ENCODE measurements around the gene TBC1D17.

The TBC1D17 gene

DNA sequence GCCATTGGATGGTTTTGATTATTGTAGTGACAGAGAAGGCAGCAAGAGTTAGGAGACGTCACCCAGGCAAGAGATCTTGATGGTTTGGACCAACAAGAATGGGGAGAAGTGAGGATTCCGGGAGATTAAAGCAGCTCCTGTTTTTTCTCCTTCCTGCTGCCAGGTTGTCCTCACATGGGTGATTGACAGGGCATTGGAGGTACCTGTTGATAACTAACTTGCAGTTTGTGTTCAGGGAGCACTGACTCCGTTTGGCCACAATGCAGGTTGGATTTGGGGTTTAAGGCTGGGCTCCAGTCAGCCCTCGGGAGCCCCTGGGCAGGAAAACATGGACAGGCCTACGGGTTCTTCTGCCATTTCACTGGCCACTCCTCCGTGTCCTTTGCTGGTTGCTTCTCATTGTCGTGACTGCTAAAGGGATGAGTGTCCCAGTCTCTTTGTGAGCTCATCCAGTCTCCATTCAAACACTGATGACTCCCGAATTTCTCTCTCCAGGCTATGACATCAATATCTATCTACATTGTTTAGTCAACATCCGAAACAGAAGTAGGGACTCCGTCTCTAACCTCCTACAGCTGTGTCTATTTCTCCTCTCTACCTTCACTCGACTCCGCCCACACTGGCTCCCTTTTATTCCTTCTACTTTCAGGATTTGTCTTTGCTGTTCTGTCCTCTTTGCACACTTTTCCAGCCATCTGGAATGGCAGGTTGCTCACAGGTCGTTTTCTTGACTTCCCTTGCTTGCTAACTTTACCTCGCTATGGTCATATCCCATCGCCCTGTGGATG is 27.9 kb upstream of the TBC1D17 start:
- no peak for DNase-seq

DNA sequence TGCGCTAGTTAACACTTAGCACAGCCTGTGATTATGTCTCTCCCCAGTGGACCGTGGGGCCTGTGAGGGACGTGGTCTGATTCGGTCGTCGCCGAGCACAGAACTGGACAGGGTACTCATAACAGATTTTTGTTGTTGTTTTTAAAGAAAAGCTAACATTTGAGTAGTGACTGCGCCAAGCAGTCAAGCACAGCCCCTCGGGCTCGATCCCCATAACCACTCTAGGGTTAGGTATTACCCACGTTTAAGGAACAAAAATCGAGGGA is 27.3 kb upstream of the TBC1D17 start:
- no peak for DNase-seq

DNA sequence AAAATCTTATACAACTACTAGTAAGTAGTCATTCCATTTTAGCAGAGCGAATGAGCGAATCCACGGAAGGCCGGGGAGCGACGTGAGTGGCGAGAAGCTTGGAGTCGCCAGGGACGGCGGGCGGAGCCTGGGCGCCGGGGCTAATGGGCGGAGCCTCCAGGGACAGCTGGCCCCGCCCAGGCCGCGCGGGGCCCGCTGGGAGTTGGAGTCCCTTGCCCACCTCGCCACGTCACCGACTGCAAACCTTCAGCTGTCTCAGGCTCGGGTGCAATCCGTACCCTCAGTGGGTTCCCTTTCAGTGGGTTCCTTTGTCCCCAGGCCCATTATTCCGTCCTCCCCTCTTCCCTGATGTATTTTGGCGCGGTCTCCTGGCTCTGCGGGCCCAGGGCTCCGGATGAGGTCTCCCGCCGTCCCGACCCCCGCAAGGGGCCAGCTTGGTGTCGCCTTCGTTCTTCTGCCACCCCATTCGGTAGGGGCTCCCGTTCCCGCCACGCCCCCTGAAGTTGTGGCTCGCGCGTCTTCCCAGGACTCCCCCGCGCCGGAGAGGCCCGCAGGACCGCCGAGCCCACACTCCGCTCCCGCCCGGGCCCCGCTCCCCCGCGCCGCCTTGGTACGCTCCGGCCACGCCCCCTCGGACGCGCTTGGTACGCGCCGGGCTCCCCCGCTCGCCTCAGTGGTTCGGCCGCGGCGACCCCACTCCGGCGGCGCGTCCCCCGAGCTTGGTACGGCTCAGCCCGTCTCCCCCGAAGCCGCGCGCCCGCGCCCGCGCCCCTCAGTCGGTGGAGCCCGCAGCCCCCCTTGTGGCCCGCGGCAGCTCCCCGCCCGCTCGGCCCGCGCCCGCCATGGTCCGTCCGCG is 26.8 kb upstream of the TBC1D17 start, which contains the start of gene PTOV1:
Gene PTOV1 (plus strand): TSS at position 673 of the 856 bp plus-strand sequence.
- DNase-seq = peak; percentile 91

DNA sequence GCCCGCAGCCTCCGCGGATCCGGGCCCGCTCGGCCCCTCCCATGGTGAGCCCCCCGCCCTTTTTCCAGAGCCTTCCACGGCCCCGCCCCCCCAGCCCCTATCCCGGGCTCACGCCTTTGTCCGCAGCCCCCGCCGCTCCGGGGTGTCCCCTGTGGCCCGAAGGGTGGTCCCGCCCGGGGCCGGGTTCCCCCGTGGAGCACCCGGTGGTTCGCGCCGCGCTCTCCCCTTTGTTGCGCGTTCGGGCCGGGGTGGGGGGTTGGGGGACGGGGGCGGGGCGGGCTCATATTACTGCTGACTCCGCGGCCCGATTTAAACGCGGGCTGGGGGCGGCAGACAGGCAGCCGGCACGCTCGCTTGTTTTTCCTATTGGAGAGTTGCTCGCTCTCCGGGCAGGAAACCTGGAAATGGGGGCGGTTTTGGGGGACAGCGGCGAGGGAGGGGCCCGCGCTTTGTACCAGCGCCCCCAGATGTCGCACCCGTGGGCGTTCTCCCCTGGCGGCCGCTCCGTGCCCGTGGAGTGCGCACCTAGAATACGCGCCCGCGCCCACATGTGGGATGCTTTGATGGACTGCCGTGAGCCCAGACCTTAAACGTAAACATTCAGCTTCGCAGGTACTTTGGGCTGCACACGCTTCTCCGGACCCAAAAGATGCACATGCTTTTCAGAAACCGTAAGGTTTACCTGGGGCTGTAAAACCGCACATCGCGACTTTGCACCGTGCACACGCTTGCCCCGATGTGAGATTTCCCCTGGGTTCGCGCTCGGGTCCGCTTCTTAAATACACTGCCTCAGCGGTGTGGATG is 25.8 kb upstream of the TBC1D17 start:
- peak; percentile 71 for DNase-seq

DNA sequence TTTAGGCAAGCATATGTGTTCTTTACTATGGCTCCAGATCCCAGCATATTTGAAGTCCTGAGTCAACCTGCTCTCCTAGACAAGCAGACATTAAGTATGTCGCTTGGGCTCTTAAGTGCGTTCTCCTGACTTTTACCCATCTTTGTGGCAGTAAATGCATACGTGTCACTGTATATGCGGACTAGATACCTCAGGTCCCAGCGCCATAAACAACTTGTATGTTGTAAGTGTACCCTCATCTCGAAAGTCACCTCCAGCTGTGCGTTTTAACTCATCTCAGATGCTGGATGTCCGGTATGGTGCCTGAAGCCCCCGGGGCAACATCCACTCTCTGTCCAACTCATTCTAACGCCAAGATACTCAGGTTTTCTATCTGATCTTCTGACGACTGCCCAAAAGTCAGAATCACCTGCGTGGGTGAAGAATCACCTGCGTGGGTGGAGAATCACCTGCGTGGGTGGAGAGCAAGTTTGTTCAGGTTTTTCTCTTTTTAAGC is 24.8 kb upstream of the TBC1D17 start:
- no peak for DNase-seq

DNA sequence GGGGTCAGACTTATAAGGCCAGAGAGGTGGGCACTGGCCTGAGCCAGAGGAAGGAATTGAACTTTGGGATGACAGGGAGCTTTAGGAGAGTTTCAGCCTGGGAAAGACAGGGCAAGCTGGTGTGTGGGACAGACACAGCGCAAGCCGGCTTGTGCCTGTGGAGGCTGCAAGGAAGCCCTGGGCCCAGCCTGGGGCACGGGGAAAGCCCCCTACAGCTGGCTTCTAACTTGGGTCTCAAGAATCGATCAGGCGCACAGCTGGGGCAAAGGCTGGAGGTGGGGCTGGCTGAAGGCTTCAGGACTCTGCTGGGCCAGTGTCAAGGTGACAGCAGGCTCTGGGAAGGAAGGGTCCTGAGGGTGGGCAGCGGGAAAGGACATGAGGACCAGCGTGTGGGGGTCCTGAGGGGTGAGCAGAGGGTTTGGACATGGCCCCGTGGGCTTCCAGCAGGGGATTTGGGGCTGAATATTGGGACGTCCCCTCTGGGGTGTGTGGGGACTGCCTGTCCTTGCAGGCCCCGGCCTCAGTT is 23.6 kb upstream of the TBC1D17 start:
- no peak for DNase-seq

DNA sequence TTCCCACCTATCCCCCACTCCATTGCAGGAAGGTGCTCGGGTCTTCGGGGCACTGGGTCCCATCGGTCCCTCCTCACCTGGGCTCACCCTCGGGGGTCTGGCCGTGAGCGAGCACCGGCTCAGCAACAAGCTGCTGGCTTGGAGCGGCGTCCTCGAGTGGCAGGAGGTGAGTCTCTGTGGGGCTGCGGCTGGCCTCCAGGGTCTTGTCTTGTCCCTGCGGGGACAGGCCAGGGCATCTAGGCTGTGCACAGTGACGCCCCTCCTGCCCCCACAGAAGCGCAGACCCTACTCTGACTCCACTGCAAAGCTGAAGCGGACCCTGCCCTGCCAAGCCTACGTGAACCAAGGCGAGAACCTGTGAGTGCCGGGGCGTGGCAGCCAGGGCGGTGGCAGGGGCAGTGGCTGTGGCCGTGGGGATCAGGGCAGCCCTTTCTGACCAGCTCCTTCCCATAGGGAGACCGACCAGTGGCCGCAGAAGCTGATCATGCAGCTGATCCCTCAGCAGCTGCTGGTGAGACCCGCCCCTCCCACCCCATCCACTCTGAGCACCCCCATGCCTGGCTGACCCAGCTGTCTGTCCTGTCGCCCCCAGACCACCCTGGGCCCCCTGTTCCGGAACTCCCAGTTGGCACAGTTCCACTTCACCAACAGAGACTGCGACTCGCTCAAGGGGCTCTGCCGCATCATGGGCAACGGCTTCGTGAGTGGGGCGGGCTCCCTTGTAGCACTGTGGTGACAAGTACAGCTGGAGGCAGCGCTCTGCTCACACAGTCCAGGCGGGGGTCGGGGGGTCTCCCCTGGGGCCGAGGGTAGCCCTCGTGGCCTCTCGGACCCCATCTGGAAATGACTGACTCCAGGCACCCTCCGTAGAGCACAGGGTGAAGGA is 22.9 kb upstream of the TBC1D17 start:
- DNase-seq = no peak

DNA sequence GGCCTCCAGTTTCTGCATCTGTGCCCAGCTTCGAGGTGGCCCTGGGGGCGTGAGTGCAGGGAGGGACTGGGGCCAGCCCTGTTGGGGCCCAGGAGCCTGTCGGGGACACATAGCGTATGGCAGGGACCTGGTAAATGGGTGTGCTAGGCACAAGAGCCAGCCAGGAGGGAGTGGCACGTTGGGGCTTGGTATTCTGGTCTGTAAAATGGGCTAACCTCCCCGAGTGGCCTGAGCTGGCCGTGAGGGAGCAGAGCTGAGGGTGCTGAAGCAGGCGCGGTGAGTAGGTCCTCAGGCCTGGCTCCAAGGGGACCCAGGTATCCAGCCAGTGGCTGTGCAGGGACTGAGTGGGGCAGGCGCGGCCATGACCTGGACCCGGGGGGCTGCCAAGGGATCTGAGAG is 22.2 kb upstream of the TBC1D17 start:
- DNase-seq = no peak

DNA sequence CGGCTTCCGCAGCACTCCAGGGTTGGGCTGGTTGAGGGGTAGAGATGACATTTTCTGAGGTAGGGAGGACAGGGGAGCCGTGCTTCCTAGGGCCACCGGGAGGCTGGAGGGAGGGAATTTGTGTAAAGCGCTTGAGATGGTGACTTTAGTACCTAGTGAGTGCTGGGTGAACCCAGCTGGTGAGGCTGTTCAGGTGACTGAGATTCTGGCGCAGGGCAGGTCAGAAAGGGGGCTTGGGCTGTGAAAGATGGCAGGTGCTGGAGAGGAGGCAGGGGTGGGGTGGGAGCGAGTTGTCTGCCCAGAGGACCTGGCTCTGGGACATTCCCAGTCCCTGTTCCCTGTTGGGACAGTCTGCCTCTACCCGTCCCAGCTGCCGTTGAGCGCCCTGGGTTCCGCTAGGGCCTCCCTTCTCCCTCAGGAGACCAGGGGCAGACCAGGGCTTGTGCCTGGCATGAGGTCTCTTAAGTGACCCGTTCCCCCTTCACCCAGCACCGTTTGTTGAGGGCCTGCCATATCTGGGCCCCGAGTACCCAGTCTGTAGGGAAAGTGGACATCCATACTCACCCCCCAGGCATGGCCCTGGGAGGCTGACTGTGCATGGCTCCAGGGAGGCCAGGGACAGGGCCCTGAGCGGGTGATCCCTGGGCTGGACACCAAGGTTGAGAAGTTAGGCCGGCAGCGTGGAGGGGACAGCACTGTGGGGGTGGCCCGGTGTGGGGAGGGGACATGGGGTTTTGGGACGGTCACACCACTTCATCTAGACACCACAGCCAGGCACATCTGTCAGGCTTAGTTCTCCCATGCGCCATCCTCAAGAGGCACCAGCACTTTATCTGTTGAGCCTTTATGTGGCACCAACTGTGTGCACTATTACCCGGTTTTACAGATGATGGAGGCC is 21.6 kb upstream of the TBC1D17 start:
- no peak for DNase-seq

DNA sequence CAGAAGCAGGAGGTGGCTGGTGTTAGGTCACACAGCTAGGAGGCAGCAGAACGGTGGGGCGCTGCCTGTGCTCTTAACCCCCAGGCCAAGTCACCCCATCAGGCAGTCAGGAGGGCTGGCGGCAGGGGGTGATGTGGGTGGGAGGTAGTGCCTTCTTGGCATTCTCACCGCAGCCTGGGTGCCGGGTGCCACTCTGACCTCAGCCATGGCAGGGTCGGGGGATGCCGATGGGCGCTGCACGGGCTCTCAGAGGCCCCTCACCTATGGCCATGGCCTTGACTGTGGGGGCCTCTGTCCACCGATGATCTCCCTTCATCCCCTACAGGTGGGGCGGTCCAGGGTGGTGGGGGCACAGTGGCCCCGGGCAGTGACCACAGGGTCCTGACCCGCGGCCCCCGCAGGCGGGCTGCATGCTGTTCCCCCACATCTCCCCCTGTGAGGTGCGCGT is 20.9 kb upstream of the TBC1D17 start:
- DNase-seq = no peak

DNA sequence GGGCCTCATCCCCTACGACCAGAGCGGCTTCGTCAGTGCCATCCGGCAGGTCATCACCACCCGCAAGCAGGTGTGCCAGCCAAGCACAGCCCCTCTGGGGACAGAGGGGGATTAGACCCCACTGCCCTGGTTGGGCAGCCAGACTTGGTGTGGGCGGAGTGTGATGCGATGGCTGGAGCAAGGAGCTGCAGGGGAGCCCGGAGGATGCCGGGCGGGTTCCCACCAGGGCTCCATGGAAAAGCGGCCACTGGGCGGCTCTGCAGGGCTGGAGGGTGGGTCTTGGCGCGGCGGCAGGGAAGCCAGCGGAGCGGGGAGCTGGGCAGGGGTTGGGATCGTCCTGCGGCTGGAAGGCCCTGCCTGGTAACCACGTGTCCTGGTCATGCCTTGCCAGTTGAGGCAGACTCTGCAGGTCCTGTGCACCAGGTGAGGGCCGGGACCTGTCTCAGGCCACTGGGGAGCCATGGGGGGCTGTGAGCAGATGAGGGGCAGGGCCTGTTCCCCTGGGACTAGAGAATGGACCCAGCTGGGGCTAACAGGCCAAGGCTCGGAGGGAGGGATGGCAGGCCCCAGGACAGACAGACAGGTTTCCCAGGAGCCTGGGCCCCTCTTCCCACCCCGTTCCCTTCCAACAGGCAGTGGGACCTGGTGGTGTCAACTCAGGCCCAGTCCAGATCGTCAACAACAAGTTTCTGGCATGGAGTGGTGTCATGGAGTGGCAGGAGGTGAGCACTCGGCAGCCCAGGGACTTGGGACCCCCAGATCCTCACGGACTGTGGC is 20.3 kb upstream of the TBC1D17 start:
- no peak for DNase-seq

DNA sequence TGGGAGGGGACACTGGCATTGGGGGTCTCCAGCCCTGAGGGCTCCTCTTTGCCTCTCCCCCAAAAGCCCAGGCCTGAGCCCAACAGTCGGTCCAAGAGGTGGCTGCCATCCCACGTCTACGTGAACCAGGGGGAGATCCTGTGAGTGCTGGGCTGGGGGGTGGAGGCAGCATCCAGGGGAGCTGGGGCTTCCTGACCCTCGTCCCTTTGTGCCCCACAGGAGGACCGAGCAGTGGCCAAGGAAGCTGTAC is 19.7 kb upstream of the TBC1D17 start:
- DNase-seq = no peak

DNA sequence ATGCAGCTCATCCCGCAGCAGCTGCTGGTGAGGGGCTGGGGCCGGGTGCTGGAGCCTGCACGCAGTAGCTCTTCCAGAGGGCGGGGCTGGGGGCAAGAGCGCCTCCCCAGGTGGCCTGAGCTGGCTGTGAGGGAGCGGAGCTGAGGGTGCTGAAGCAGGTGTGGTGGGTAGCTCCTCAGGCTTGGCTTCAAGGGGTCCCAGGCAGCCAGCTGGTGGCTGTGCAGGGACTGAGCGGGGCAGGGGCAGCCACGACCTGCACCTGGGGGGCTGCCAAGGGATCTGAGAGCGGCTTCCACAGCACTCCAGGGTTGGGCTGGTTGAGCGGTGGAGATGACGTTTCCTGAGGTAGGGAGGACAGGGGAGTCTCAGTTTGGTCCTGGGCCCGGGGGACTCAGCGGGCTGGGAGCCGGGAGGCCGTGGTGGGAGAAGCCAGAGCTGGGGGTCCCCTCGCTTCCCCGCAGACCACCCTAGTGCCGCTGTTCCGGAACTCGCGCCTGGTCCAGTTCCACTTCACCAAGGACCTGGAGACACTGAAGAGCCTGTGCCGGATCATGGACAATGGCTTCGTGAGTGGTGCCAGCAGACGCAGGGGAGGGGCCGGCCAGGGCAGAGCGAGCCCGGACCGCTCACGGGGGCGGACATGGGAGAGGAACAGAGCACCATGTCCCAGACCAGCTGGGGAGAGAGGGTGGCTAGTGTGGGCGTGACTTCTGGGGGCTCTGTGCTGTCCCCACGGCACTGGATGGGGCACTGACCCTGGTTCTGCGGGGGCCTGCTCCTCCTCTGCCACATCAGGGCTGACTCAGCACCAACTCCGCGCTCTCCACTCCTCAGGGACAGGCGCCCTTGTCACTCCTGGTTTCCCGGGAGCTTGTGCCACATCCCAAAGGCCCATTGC is 19.2 kb upstream of the TBC1D17 start:
- DNase-seq = no peak

DNA sequence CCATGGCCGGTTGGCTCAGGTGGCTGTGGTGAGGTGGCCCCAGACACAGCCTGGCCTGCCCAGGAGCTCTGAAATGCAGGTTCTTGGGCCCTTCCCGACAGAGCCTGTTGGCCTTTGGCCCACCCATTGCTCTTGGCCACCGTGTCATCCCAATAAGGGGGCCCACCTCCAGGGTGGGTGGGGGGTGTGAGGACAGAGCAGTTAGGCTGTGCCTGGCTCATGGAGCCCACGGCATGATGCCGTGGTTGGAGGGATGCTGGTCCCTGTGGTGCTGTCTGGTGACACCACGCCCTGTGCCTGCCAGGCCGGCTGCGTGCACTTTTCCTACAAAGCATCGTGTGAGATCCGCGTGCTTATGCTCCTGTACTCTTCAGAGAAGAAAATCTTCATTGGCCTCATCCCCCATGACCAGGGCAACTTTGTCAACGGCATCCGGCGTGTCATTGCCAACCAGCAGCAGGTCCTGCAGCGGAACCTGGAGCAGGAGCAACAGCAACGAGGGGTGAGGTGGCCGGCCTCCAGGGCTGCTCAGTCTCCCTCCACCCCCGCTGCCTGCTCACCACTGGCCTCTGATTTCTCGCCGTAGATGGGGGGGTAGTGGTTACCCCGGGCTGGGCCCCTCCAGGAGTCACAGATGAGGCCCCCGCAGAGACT is 17.7 kb upstream of the TBC1D17 start:
- no peak for DNase-seq

DNA sequence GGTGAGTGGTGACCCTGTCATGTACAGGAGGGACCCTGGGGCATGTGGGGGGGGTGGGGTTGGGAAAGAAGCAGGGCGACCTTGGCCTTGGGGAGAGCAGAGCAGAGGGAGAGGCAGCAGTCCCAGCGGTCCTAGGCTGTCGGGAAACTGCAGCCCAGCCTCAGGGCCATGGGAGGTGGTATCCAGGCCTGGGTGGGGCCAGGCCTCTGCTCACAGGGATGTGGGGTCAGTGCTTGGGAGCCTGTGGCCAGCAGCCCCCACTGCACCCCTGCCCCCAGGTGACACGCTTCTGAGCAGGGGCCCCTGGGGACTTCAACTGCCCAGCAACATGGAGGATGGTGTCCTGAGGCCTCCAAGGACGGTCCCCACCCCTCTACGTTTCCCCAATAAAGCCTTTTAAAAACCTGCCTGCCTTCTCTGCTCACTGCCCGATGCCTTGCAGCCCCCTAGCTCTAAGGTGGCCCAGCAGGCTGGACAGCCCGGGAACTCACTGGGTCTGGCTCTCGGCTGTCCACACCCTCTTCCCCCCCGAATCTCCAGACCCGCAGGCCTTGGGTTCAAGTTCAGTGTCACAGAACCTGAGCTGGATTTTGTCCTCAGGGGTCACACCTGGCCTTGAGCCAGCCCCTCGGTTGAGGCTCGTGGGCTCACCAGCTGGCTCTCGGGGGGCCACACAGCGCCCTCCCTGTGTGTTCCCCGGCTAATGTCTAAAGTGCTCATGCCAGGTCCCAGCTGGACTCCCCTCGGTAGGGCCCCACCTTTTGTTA is 17.0 kb upstream of the TBC1D17 start:
- DNase-seq = no peak

DNA sequence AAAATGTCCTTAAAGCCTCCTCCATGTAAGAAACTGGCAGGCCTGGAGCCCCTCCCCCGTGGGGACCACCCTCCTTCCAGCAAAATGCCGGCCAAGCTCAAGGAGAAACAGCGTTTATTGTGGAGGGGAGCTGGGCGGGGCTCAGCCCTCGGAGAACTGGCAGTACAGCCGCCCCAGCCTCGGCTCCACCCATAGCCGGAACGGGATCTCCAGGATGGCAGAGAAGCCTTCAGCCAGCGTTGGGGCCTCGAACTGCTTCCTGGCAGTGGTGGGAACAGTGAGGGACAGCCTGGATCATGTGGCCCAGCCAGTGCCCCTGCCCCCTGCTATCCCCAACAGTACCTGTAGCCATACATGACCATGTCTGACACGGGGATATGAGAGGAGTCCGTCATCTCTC is 16.4 kb upstream of the TBC1D17 start:
- no peak for DNase-seq

DNA sequence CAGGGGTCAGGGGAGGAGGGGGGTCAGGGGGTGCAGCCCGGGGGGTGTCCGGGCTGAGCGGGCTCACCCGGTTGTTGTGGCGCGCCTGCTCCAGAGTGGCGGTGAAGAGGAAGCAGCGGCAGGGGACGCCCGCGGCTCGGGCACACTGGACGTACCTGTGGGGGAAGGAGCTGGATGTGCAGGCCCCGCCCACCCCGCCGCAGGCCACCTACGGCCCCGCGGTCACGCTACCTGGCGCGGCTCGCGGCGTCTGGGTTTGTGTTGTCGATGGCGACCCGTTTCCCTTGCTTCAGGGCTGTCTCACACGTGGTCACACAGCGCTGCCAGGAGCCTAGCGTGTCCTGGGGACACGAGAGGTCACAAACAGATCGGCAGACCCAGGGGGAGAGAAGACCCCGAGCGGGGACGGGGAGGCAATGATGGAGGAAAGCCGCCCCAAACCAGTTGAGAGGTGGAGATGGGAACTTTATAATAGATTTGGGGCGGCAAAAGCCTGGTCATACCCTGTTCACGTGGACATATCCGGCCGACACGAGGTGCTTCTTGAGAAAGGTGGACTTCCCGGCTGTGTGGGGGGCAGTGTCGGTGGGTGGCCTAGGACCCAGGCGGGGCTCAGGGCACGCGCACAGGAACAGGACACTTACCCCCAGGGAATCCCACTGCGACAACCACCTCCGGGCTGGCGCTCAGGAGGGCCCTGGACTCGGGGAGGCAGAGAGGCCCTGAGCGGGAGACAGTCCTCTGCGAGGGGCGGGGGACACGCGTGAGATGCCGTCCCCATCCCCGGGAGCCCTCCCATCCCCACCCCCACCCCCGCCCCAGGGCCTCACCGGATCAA is 15.7 kb upstream of the TBC1D17 start:
- DNase-seq = no peak

All from NCI-H2171 (cell line).